Inflammatory macrophage treated with lipopolysaccharide for 1 hour (primary cell): ENCODE data around the gene ADGRD1.
"Not testable (repeated sequence)": the region's sequence is repeated elsewhere in the genome, so short reads cannot be mapped to it uniquely, and the experiment has no call there.

Experiments
- DNase-seq, 2 donors: peaks; one replicate each; pipeline ENCODE4 v3.0.0-alpha.2; 2020 to 2022

Gene ADGRD1

GRCh38 chr12:131061041-131061806 is 107.5 kb downstream of the ADGRD1 start:
- peak; percentile 40 to 71 for DNase-seq

GRCh38 chr12:131063413-131063812 is 109.7 kb downstream of the ADGRD1 start:
- no peak for DNase-seq

GRCh38 chr12:131063960-131064359 is 110.3 kb downstream of the ADGRD1 start:
- peak in 1 of 2 donors; percentile 22 for DNase-seq

- DNase-seq: no peak
These were observed 111.6 kb downstream of the ADGRD1 start for GRCh38 chr12:131065279-131065678.

GRCh38 chr12:131065801-131066200 is 112.1 kb downstream of the ADGRD1 start:
- DNase-seq: no peak

GRCh38 chr12:131066207-131066885 is 112.6 kb downstream of the ADGRD1 start:
- no peak for DNase-seq

GRCh38 chr12:131066886-131067490 is 113.3 kb downstream of the ADGRD1 start:
- DNase-seq: no peak

GRCh38 chr12:131067981-131068851 is 114.5 kb downstream of the ADGRD1 start:
- no peak for DNase-seq

- not testable (repeated sequence) for DNase-seq
These were observed 115.4 kb downstream of the ADGRD1 start for GRCh38 chr12:131068926-131069720.

GRCh38 chr12:131070136-131070535 is 116.4 kb downstream of the ADGRD1 start:
- not testable (repeated sequence) for DNase-seq

GRCh38 chr12:131070668-131071067 is 117.0 kb downstream of the ADGRD1 start:
- not testable (repeated sequence) for DNase-seq

GRCh38 chr12:131071234-131071820 is 117.6 kb downstream of the ADGRD1 start:
- not testable (repeated sequence) for DNase-seq

GRCh38 chr12:131071950-131072349 is 118.2 kb downstream of the ADGRD1 start:
- not testable (repeated sequence) for DNase-seq

- no peak for DNase-seq
These were observed 118.9 kb downstream of the ADGRD1 start for GRCh38 chr12:131072451-131073230.

- DNase-seq: peak; percentile 68 to 75
These were observed 120.7 kb downstream of the ADGRD1 start for GRCh38 chr12:131074221-131075083.

- no peak for DNase-seq
These were observed 121.5 kb downstream of the ADGRD1 start for GRCh38 chr12:131075194-131075593.

GRCh38 chr12:131075611-131076010 is 121.9 kb downstream of the ADGRD1 start:
- no peak for DNase-seq

GRCh38 chr12:131076296-131076695 is 122.6 kb downstream of the ADGRD1 start:
- DNase-seq: no peak
